Measurements from ENCODE around the gene NOD2. TPM values are rescaled to one million over a fixed set of nuclear protein-coding genes. Genes with fewer than 3 reads are reported as not detected.

NOD2 gene
- total RNA-seq, 1 donor from 2014 or later: not detected

DNA sequence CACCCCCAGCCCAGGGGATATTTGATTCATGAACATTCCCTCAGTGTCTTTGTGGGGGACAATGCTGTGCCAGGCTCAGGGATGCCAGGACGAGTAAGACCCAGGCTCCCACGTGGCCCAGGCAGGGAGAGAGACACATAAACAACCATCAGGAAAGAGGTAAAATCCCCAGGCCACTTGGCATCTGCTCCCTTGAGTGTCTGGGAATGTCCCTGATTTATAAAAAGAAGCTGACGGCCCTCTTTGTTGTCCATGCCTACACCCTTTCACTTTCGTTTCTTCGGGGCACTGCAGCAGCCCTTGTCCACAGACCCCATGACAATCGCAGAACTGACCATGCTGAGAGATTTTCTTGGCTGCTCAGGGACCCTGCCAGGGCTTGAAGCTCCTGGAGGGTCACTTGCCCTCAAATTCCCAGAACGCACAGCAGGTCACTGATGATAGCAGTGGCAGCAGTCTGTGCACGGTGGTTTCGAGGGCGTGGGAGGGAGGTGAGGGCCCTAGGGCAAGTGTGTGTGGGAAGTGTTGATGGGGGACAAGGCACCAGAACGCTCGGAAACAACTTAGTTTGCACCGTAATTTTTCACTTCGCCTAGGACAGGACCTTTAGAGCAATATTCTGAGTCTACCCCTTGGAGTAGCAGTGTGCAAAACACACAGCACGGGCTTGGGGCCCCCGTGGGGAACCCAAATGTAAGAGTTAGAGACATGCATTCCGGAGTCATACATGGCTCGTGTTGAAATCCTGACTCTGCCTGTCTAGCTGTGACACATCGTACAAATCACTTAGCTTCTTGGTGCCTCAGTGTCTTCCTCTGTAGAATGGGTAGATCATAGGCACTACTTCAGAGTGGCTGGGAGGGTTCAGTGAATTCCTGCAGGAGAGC is 4.7 kb downstream of the NOD2 start:
- H3K36me3 ChIP-seq (ENCODE audit: insufficient read depth, low read length): no peaks in the 10 kb centered on the region
- no peak for FAIRE-seq
- H2AFZ ChIP-seq (ENCODE audit: low read depth, low read length): peak overlapping the region; percentile 86
- peaks cover 4% of the 10 kb centered on the region for H3K9me3 Mint-ChIP-seq (ENCODE audit: unreplicated experiment)
- H3K27ac ChIP-seq (ENCODE audit: low read depth, low read length): no peak overlapping the region
- peak; percentile 34 for DNase-seq (ENCODE audit: low read depth)
- H3K4me3 Mint-ChIP-seq (ENCODE audit: unreplicated experiment): no peak overlapping the region
- H3K36me3 Mint-ChIP-seq (ENCODE audit: low read depth, unreplicated experiment): no peaks in the 10 kb centered on the region
- no peaks in the 10 kb centered on the region for H4K20me1 ChIP-seq (ENCODE audit: insufficient read depth, low read length)
- H3K9me3 ChIP-seq (ENCODE audit: insufficient read depth, low read depth, low read length): no peaks in the 10 kb centered on the region
- H3K4me1 ChIP-seq (ENCODE audit: insufficient read depth, low read length): no peaks in the 10 kb centered on the region
- no peak overlapping the region for H3K27ac Mint-ChIP-seq (ENCODE audit: unreplicated experiment)
- TF ChIP-seq, protein P1, sequence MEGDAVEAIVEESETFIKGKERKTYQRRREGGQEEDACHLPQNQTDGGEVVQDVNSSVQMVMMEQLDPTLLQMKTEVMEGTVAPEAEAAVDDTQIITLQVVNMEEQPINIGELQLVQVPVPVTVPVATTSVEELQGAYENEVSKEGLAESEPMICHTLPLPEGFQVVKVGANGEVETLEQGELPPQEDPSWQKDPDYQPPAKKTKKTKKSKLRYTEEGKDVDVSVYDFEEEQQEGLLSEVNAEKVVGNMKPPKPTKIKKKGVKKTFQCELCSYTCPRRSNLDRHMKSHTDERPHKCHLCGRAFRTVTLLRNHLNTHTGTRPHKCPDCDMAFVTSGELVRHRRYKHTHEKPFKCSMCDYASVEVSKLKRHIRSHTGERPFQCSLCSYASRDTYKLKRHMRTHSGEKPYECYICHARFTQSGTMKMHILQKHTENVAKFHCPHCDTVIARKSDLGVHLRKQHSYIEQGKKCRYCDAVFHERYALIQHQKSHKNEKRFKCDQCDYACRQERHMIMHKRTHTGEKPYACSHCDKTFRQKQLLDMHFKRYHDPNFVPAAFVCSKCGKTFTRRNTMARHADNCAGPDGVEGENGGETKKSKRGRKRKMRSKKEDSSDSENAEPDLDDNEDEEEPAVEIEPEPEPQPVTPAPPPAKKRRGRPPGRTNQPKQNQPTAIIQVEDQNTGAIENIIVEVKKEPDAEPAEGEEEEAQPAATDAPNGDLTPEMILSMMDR (IDR thresholded peaks at IDR 0.05; ENCODE audit: insufficient read depth, low read depth, low read length): no peak
- no peak for TF ChIP-seq EZH2 (IDR thresholded peaks at IDR 0.05; ENCODE audit: insufficient read depth, low read length)
- H3K79me2 ChIP-seq (ENCODE audit: insufficient read depth, low read length): no peaks in the 10 kb centered on the region
- peaks cover 9% of the 10 kb centered on the region for H3K4me1 Mint-ChIP-seq (ENCODE audit: low read depth, unreplicated experiment)
- peaks cover 25% of the 10 kb centered on the region for H3K27me3 Mint-ChIP-seq (ENCODE audit: low read depth, unreplicated experiment)
- peak overlapping the region; percentile 32 for H3K4me3 ChIP-seq (ENCODE audit: insufficient read depth, low read depth, low read length)
- peaks cover 5% of the 10 kb centered on the region for H3K27me3 ChIP-seq (ENCODE audit: insufficient read depth, low read length)
- peak overlapping the region; percentile 82 for H3K4me2 ChIP-seq (ENCODE audit: low read length)
- H3K9ac ChIP-seq (ENCODE audit: low read length): peak overlapping the region; percentile 52

DNA sequence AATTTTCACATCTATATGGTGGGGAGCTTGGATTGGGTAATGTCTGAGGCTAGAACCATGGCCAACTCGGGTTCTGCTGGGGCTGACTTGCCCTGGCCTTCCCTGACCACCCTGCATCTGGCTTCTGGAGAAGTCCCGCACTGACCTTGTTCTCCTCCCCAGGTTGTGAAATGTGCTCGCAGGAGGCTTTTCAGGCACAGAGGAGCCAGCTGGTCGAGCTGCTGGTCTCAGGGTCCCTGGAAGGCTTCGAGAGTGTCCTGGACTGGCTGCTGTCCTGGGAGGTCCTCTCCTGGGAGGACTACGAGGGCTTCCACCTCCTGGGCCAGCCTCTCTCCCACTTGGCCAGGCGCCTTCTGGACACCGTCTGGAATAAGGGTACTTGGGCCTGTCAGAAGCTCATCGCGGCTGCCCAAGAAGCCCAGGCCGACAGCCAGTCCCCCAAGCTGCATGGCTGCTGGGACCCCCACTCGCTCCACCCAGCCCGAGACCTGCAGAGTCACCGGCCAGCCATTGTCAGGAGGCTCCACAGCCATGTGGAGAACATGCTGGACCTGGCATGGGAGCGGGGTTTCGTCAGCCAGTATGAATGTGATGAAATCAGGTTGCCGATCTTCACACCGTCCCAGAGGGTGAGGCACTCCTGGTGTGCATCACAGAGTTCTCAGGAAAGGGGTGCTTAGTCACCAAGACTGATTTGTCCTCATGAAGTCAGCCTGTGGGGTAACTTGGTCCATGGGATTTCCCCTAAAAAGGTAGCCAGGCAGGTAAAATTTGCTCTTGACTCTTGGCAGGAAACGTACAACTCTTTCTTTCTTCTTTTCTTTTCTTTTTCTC is 6.1 kb downstream of the NOD2 start:
- H3K4me1 Mint-ChIP-seq (ENCODE audit: low read depth, unreplicated experiment): peaks cover 9% of the 10 kb centered on the region
- H3K36me3 ChIP-seq (ENCODE audit: insufficient read depth, low read length): no peaks in the 10 kb centered on the region
- no peak overlapping the region for H3K27ac ChIP-seq (ENCODE audit: low read depth, low read length)
- no peak overlapping the region for H3K4me3 ChIP-seq (ENCODE audit: insufficient read depth, low read depth, low read length)
- no peak overlapping the region for H3K9ac ChIP-seq (ENCODE audit: low read length)
- peaks cover under 1% of the 10 kb centered on the region for H3K27me3 ChIP-seq (ENCODE audit: insufficient read depth, low read length)
- H4K20me1 ChIP-seq (ENCODE audit: insufficient read depth, low read length): no peaks in the 10 kb centered on the region
- peaks cover 15% of the 10 kb centered on the region for H3K27me3 Mint-ChIP-seq (ENCODE audit: low read depth, unreplicated experiment)
- FAIRE-seq: no peak
- H3K4me1 ChIP-seq (ENCODE audit: insufficient read depth, low read length): no peaks in the 10 kb centered on the region
- peaks cover 14% of the 10 kb centered on the region for H3K9me3 Mint-ChIP-seq (ENCODE audit: unreplicated experiment)
- peak; percentile 5 for DNase-seq (ENCODE audit: low read depth)
- no peak overlapping the region for H3K27ac Mint-ChIP-seq (ENCODE audit: unreplicated experiment)
- no peak overlapping the region for H3K4me2 ChIP-seq (ENCODE audit: low read length)
- peaks cover 7% of the 10 kb centered on the region for H3K9me3 ChIP-seq (ENCODE audit: insufficient read depth, low read depth, low read length)
- H3K4me3 Mint-ChIP-seq (ENCODE audit: unreplicated experiment): no peak overlapping the region
- H3K36me3 Mint-ChIP-seq (ENCODE audit: low read depth, unreplicated experiment): no peaks in the 10 kb centered on the region
- TF ChIP-seq EZH2 (IDR thresholded peaks at IDR 0.05; ENCODE audit: insufficient read depth, low read length): no peak
- TF ChIP-seq, protein P1 (IDR thresholded peaks at IDR 0.05; ENCODE audit: insufficient read depth, low read depth, low read length): no peak
- no peaks in the 10 kb centered on the region for H3K79me2 ChIP-seq (ENCODE audit: insufficient read depth, low read length)
- no peak overlapping the region for H2AFZ ChIP-seq (ENCODE audit: low read depth, low read length)

Measured in astrocyte (in vitro differentiated cells and primary cell).